HG03575 (cell line): Measurements from ENCODE around the gene DOK1.

ENCODE experiments used
- ATAC-seq: cut with Tn5 transposase; IDR thresholded peaks from one replicate; pipeline ENCODE4 v1.9.1; 2021; ENCODE audit not compliant: unreplicated experiment, insufficient number of reproducible peaks, low FRiP score; ENCODE audit errors: extremely low read depth

The DOK1 gene

DNA sequence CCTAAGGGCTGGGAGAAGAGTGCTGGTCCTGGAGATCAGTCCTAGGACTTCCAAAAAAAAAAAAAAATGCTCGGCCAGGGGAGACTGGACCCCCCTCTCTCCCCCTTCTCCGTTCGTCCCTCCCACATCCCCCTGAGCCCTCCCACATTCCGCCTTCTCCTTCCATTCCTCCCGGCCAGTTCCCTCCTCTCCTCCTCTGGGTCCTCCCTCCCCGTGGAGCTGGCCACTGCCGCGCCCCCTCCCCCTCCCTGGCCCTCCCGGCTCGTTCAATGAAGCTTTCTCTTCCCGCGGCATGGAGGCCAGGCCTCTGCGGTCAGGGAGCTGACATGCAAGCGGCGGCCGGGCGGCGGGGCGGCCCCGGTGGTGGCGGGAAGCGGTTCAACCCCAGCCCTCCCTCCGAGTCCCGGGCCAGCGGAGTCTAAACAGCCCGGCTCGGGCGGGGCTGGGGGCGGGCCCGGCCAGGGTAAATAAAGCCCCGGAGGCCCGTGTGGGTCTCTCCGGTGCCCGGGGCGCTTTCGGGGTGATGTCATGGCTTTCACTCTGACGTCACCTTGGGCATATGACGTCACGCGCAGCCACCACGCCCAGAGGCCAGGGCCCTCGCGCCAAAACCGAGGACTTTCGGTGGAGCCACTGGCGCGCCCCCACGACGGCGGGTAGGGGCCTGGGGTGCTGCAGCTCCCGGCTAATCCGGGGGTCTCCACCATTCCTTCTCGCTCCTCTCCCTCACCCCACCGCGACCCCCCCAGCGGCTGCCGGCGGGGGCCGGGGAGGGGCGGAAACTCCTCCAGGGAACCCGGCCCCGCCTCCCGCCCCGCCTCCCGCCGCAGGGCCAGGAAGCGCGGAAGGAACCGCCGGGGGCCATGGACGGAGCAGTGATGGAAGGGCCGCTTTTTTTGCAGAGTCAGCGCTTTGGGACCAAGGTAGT lies at the start of gene DOK1, which contains the start of gene LOXL3:
DOK1 (plus strand) TSS at position 829 of the 928 bp plus-strand sequence; CDS start at position 864, 35 bp downstream.
LOXL3 (minus strand) TSS at position 51 of the 928 bp plus-strand sequence. CDS start 1,308 bp downstream, outside the sequence.
- ATAC-seq: no peak

DNA sequence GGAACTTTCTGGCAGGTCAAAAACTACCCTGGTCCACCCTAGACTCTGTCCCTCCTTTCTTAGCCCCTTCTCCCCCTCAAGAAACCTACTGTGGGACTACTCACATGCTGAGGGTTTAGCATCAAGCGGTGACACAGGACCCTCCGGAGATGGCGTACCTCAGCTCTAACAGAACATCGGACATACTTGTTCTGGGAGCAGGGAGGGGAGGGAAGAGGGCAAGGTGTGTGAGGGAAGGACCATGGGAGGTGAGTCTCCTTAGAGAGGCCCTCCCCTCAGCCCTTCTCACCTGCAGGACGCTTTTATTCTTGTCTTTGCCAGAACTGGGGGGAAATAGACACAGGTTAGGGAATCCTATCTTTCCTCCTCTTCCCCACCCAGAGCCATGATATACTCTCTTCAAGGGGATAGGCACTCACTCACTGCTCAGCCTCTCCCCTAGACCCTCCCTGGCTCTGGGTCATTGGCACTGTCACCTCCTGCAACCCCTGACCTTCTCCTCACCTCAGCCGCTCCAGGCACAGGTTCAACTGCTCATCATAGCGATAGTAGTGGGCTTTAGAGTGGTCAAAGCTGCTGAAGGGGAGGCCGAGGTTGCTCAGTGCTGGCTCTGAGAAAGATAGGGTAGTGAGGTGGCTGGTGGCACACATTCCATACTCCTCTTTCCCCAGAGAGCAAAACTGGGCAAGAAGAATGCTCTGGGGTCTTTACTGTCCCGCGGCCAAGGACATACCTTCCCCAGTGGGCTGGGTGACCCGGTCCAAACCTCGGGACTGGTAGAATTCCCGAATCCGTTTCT lies 48.9 kb upstream of the DOK1 start:
- ATAC-seq: no peak

DNA sequence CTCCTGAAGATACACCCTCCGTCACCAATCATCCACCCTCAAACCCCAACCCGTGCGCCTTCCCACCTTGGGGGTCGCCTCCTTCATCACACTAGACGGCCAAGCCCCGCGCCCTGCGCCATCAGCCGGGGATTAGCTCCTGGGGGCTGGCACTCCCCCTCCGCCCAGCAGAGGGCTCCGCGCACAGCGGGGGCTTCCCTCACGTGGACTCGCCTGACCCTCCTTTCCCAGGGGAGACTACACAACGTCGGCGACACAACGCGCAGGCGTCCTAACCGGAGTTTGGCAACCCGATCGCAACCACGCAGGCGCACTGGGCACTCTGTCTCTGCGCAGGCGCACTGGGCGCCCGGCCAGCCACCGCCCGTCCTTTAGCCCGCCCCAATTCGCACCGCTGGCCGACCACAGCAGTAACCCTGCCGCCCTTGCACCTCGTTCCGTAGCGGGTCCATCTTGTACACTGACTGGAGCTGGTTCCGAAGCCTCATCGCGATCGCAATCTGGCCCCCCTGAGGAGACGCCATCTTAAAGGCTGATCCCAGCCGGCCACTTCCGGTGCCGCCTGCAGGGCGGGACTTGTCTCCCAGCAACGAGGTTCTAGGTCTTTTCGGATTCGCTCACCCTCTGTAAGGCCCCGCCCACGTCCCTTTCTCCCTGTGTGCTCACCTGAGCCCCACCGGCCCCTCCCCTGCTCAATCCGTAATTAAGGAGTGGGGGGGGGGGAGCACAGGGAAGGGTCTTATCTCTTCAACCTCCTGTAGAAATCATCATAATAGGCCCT lies 47.2 kb upstream of the DOK1 start, which contains the start of gene PCGF1:
PCGF1 (minus strand) TSS at position 551 of the 781 bp plus-strand sequence; CDS start at position 524, 27 bp downstream.
- ATAC-seq: peak; percentile 80

DNA sequence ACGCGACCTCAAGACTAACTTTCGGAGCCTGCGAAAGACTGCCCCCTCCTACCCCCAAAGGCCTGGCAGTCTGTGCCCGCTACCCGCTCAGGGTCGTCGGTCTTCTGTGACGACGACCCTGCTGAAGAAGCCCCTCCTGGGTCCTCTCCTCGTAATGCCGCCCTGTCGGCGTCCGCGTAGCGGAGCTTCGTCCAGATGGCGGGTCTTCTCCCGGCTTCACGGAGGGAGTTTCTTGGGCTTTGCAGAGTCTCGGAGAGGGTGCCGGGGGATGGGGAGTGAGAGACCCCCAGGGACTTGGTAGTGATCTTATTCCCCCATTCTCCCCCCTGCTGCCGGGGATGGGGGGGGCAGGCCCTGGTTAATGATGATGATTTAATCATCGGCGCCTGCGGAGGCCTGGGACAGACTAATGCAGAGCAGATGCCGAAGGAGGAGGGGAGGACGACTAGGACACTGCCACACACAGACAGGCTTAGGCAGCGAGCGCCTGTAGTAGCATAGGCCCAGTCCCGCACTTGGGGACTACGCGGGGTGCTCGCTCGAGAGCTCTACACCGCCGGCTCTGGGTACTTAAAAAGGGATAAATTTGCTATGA lies 46.5 kb upstream of the DOK1 start:
- no peak for ATAC-seq

DNA sequence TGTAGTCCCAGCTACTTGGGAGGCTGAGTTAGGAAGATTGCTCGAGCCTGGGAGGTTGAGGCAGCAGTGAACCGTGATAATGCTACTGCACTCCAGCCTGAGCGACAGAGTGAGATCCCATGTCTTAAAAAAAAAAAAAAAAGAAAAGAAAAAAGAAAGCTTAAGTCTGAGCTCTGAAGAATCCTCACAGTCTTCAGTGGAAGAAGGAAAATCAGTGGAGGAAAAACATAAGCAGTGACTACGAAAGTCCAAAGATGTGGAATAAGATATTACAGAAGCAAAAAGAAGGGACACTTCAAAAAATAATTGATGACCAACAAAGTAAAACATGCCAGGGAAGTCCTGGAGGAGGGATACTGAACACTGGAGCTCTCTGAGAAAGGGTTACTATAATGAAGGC lies 44.2 kb upstream of the DOK1 start:
- ATAC-seq: no peak

DNA sequence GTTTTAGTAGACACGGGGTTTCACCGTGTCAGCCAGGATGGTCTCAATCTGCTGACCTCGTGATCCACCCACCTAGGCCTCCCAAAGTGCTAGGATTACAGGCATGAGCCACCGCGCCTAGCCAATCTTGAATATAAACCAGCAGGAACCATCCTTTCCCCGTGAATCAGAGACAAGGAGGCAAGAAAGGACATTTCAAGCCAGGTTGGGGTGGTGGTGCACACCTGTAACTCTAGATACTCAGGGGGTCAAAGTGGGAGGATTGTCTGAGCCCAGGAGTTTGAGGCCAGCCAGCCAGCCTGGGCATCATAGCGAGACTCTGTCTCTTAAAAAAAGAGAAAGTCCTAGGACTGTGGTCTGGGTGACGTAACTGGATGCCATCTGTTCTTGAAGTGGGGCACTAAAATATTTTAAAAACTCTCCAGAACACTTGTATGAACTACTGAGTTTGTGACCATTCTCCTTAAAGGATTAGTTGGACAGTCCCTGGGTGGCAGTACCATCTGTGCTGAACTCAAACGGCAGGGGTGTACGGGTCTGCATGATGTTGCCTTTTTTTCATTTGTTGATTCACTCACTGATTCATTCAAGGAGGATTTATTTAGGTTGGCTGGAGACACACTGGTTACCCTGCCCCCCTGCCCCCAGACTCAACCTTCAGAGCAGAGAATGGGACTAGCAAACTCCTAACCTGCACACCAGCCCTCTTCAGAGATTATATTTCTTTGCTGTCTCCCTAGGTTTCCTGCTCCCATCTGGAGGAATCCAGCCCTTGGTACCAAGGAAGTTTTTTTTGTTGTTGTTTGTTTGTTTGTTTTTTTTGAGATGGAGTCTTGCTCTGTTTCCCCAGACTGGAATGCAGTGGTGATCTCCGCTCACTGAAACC lies 43.2 kb upstream of the DOK1 start:
- no peak for ATAC-seq

DNA sequence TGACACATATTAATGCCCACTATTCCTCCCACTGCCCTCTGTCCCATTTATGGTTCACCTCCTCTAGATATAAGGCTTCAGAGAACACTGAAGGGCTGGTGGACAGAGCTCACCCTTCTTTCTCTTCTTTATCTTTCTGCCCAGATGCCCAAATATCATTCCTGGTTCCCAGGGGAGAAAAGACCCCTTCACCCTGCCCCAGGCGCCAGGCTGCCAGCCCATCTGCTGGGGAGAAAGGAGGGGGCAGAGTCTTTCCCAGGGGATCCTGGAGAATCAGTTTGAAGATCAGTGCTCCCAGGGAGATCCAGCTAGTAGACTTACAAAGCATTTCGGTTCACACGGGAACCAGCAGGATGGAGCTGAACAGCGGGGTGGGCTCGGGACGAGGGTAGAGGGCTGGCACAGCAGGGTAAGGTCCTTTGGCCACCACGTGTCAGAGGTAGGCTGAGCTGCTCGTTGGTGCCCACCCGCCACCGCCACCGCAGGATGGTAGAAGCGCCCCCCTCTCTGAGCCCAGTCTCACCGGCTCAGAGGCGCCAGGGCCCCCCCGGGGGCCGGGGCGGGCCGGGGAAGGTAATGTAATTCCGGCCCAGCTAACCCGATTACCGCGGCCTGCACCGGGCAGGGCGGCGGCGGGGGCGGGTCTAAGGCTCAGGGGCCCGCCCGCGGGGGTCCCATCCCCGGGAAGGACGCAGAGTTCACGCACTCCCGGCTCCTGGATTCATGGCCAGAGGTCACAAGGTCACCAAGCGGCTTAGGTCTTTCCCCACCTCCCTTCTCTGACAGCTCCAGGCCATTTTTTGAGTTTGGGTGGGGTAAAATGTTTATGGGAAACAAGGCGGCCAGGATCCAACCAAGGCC lies 41.5 kb upstream of the DOK1 start:
- no peak for ATAC-seq

DNA sequence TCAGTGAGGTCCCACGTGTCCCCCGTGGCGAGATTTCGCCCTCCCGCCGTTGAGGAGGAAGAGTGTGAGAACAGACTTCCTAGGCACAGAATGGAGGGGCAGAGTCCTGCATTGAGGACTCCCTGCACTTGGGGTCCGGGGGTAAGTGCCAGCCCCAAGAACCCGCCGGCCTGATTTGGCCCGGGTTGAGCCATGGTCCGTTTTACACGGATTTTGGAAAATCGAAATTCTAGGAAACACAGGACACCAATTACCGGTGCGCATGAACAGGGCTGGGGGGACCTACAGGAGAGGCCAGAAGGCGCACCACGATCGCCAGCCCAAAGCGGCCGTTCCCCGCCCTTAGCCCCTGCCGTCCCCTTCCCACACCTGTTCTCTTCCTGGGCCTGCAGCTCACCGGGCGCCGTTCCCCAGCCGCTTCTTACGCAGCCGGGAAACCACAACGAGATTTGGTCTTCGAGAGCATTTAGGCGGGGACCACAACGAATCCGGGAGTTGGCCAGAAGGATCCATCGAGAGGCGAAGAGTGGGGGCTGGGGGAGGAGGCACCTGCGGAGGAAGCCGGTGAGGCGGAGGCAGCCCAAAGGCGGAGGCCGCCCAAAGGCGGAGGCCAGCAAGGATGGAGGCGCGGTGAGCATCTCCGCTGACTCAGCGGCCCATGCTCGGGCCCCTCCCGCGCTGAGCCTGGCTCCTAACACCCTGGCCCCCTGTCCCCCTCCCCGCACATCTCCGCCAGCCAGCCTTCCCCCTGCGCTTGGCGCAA lies 40.7 kb upstream of the DOK1 start:
- no peak for ATAC-seq

DNA sequence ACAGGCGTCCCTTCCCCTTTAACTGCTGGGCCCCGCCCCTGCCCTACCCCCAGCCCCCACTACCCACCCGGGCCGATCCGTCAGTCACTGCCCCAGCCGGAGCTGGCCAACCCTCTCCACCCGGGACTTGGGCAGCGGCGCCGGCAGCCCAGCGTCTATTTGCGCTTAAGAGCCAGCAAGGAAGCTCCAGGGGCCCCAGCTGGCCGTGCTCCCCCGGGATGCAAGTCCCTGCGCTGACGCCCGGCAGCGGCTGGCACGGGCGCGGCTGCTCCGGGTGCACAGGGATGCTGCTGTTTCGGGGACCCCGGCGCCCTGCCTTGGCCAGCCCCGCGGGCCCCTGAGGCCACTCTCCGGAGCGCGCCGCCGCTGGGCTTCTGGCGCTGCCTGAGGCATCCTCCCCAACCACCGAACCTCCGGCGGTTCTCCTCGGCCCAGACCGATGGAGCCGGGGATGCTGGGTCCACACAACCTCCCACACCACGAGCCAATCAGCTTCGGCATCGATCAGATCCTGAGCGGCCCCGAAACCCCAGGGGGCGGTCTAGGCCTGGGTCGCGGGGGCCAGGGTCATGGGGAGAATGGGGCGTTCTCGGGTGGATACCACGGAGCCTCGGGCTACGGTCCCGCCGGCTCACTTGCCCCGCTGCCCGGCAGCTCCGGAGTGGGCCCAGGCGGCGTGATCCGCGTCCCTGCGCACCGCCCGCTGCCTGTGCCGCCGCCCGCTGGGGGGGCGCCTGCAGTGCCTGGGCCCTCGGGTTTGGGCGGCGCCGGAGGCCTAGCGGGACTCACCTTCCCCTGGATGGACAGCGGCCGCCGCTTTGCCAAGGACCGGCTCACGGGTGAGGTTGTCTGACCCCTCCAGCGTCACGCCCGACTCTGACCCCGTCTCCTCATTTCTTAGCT lies 39.9 kb upstream of the DOK1 start, which contains the start of gene TLX2:
TLX2 (plus strand) TSS at position 83 of the 903 bp plus-strand sequence; CDS start at position 440, 357 bp downstream.
- ATAC-seq: no peak

DNA sequence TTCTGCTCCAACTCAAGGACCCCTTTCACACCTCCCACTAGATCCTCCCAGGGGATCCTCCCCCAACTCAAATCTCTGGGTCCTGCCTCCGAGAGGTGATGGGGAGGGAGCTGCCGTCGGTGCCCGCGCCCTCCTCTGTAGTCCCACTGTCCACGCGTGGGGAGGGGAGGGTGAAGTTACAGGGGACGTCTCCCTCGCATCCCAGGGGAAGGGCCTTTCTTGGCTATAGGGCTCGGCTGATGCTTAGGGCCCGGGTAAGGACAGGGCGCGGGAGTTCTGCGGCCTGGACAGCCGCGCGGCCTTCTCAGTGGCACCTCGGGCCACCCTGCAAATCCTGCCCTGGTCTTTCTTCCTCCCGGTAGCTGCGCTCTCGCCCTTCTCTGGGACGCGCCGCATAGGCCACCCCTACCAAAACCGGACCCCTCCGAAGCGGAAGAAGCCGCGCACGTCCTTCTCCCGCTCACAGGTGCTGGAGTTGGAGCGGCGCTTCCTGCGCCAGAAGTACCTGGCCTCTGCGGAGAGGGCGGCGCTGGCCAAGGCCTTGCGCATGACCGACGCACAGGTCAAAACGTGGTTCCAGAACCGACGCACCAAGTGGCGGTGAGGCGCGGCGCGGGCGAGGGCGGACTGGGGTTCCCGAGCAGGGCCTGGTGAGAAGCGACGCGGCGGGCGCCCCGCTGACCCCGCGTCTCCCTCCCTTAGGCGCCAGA lies 39.1 kb upstream of the DOK1 start:
- no peak for ATAC-seq

DNA sequence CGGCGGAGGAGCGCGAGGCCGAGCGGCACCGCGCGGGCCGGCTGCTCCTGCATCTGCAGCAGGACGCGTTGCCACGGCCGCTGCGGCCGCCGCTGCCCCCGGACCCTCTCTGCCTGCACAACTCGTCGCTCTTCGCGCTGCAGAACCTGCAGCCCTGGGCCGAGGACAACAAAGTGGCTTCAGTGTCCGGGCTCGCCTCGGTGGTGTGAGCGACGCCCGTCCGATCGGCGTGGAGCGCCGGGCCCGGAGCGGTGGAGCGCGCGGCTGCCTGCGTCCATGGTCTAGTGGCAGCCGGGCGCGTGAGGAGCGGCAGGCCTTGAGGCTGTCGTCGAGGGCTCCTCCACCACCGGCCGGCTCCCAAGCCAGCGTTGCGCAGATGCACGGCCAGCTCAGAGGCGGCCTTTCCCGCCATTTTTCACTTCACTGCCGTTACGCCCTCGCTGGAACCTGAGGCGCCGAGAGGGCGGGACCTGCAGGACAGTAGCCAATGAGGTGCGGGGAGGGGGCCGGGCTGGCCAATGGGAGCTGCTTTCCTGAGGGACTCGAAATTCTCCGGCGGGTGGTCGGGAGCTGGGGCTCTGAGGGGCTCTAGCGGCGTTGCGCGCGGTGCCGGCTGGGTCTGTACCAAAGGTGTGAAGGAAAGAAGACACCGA lies 38.4 kb upstream of the DOK1 start:
- no peak for ATAC-seq

DNA sequence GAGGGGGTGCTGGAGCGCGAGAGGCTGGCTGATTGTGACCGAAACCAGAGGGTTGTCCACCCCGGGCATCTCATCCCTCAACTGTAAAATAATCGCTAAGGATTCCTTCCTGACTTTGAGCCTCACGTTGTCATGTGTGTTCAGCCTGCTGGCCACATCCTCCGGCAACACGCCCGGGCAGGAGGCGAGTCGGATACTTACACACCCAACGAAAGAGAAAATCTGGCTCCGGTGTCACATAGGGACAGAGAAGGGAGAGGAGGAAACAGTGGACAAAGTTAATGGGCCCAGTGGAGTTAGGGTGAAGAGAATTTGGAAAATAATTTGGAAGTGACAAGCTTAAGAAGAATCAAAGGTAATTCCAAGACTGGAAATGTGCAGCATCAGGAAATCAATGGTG lies 37.9 kb upstream of the DOK1 start:
- ATAC-seq: no peak

DNA sequence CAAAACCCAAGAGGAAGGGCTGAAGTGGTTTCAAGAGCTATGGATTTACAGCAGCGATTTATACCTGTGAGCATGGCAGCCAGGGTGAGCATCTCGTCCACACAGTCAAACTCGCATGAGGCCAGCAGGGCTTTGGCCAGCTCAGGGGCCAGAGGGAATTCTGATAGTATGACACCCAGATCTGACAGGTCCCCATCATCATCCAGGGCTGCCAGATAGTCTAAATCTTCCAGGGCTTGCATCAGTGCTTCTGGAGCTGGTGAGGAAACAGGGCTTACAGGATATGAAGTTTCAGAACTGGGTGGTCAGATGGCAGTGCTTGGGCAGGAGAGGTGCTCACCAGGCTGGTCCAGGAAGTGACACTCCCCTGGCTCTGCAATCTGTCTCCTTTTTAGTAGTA lies 32.0 kb upstream of the DOK1 start:
- no peak for ATAC-seq

DNA sequence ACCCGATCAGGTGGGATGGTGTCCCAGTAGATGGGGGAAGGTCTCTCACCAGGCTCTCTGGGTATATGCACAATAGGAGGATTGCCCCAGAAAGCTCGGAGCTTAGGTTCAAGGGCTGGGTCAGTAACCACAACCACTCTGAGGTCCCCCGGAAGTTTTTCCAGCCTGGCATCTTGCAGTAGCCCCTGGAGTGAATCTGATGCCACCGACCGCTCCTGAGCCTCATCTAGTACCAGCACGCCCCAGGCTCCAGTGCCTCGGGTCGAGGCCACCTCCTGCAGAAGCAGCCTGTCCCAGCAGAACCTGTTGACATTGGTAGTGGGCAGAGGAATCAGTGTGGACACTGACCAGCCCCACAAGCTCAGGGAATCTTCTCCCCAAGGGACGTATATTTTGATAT lies 30.5 kb upstream of the DOK1 start:
- ATAC-seq: no peak
